ENCODE results near the gene FASLG.
"Not testable (repeated sequence)": the region's sequence is repeated elsewhere in the genome, so short reads cannot be mapped to it uniquely, and the experiment has no call there.

Gene FASLG

DNA sequence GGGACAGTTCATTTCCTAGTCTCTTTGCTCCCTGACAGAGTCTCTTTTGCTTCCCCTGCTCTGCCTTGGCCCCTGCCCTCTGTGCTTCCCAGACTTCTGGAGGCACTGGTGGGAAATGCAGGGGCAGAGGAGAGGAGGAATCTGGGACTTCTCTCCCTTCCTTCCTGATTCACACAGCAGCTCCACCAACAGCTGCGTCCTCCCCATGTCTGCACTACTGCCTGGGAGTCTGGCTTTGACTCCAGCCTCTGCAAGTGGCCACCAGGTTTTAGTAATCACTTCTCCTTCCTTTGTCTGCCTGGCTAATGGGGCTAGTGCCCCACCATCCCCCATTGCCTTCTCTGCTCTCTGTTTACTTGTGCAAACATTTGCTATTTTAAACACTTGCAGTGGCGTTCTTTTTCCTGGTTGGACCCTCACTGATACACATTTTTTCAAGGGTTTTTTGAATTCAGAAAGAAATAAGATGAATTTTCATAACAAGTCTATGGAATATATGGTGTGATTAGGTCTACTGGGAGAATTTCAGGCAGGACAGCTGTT, 21.9 kb downstream of the FASLG start:
- no peak for TF ChIP-seq POLR2A (IDR thresholded peaks at IDR 0.05; ENCODE audit: low read depth, low read length)
- DNase-seq (ENCODE audit: insufficient read length, low spot score) (no peak), FAIRE-seq (no peak)

DNA sequence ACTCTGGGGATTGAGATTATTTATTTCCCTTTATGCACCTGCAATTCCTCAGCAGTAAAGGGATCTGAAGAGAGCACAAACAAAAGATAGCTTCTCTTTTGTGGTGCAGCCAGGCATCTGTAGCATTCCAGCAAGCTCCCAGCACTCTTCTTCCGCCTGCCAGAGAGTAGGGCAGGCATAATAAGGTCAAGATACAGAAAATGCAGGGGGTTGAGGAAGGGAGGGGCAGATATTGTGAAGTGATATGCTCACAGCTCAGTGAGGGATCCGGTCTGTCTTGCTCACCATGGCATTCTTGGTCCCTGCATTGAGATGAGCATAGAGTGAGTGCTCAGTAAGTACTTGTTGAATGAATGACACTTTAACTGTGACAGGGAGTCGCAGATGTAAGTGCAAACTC, 23.9 kb downstream of the FASLG start:
- FAIRE-seq (no peak), DNase-seq (ENCODE audit: insufficient read length, low spot score) (no peak)
- TF ChIP-seq POLR2A (IDR thresholded peaks at IDR 0.05; ENCODE audit: low read depth, low read length) = no peak

DNA sequence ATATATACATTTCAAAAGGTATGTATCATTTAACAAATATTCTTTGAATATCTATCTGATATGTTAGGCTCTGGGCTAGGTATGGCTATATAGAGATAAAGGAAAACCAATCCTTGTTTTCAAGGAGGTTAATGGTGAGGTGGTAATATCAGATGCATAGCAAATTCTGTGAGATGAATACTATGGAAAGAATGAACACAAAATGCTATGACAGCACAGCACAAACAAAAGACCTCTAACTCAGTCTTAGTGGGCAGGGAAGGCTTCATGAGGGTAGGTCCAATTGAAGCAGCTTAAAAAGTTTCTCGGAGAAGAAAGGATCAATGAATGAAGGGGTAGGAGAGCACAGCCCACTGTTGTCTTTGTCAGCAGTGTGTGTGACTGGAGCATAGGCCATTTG, 27.2 kb downstream of the FASLG start:
- no peak for TF ChIP-seq POLR2A (IDR thresholded peaks at IDR 0.05; ENCODE audit: low read depth, low read length)
- no peak for DNase-seq (ENCODE audit: insufficient read length, low spot score)
- FAIRE-seq = no peak

DNA sequence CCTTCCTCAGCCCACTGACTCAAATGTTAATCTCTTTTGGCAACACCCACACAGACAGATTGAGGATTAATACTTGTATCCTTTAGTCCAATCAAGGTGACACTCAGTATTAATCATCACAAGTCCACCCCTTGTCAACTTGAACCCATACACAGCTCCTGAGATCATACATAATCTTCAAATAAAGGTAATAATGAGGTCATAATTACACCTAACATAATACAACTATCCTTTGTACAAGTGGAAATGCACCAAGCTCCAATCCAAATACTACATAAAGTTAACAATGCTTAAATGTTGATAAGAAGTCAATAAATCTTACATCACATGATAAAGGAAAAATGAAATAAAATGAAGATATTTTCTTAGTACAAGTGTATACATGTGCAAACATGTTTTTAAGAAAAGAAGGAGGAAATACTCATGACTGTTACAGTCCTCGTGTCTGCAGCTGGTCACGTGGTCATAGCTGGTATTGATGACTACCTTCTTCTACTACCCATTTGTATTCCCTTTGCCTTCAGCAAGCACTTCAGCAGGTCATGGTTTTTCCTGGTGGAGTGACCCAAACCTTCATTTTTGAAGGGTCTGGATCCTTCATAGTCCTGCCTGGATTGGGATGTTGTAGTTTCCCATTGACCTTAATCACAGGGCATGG, 29.7 kb downstream of the FASLG start:
- not testable (repeated sequence) for DNase-seq (ENCODE audit: insufficient read length, low spot score); FAIRE-seq

DNA sequence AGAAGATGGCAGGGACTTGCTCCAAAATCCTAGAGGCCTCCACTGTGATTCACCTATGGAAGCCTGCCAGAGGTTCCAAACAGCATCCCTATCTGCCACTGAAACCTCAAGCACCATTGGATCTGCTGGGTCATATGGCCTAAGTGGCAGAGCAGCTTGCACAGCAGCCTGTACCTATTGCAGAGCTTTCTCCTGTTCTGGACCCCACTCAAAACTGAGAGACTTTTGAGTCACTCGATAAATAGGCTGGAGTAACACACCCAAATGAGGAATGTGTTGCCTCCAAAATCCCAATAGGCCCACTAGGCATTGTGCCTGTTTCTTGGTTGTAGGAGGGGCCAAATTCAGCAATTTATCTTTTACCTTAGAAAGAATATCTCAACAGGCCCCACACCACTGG, 32.0 kb downstream of the FASLG start:
- FAIRE-seq; DNase-seq (ENCODE audit: insufficient read length, low spot score): not testable (repeated sequence)

DNA sequence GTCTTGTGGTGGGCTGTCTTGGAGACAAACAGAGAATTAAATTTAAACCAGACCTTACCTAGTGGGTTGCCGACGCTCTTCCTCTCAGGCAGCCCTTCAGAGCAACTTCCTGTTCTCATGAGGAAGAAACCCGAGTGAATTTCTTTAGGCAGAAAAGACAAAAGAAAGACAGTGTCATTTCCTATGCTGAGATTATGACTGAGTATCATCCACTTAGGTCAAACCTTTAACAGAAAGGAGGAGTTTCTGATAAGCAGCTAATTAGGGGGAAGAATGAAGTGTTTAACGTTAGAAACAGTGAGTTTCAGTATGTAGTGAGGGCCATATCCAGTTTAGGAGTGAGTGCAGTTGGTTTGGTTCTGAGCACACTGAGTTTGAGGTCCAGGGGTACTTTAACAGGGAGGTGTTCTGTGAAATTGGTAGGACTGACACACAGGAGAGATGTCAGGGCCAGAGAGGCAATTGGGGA, 38.7 kb downstream of the FASLG start:
- FAIRE-seq (no peak), DNase-seq (ENCODE audit: insufficient read length, low spot score) (no peak)
- TF ChIP-seq POLR2A (IDR thresholded peaks at IDR 0.05; ENCODE audit: low read depth, low read length) = no peak

DNA sequence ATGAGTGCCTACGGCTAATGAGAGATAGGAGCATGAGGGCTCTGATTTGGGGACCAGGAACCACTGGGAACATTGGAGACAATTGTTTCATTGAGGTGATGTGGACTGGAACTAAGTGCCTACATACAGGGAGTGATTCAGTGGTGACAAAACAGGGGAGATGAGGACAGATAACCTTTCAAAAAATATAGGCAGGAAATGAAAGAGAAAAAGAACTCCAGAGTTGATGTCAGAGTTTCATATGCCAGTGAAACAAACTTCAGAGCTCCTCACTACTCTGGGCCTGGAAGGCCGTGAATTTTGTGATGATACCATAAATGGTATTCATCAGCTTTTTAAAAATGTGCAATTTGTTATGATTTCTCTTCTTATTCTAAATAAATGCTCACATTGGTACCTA, 39.3 kb downstream of the FASLG start:
- TF ChIP-seq POLR2A (IDR thresholded peaks at IDR 0.05; ENCODE audit: low read depth, low read length) = no peak
- FAIRE-seq = no peak

DNA sequence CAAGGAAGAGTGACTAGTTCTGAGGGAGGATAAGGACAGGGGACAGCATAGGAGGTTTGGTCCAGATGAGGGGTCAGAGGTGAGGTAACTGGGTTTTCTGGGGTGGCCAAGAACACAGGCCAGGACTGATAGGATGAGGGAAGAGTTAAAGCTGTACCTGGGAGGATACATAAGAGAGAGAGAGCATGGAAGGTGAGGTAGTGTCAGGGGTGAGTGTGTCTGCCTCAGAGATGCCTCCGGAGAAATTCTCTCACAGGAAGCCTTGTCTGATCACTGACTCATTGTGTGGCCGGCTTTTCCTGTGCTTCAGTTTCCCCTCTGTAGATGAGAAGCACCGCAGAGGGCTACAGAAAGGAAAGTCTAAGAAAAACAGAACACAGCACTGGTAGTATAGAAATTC, 40.2 kb downstream of the FASLG start:
- FAIRE-seq = no peak
- no peak for TF ChIP-seq POLR2A (IDR thresholded peaks at IDR 0.05; ENCODE audit: low read depth, low read length)
- DNase-seq (ENCODE audit: insufficient read length, low spot score) = no peak

More for the DNA sequence above, 39.3 kb downstream of the FASLG start:
- DNase-seq (ENCODE audit: insufficient read length, low spot score) = no peak

DNA sequence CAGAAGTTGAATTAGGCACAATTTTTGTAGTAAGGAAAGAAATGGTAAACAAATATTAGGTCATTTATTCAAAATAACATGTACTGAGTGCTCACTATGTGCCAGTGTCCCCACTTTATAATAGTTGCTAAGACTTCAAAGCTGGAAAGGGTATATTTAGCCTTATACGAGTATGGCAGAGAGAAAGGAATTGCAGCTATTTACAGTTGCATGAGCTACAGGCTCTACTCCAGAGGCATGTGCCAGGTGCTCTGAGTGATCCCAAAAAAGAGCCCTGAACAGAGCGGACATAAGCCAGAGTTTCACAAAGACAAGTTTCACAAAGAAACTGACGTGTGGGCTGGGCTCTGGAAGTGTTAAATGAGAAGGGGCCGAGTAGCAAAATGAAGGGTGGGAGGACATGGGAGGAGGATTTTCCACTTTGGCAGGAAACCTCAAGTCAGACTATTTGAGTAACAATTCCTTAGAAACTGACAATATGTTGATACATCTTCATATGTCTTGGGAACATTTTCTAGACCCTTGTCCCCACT, 40.9 kb downstream of the FASLG start:
- FAIRE-seq (no peak), DNase-seq (ENCODE audit: insufficient read length, low spot score) (no peak)
- TF ChIP-seq POLR2A (IDR thresholded peaks at IDR 0.05; ENCODE audit: low read depth, low read length) = no peak

DNA sequence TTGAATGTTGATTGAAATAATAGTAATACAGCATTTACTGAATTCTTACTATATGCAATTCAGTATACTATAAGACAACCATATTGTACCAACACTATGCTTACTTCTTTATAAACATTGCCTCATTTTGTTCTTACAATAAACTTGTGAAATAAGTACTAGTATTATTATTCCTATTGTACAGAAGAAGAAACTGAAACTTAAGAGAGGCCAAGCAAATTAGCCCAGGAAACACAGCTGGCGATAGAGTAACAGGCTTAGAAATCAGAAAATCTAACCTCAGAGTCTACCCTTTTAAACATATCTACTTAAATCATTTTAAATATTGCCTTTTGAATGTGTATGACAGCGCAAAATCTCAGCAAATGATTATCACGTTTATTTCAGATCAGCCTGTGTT, 41.7 kb downstream of the FASLG start:
- FAIRE-seq = no peak
- no peak for DNase-seq (ENCODE audit: insufficient read length, low spot score)

DNA sequence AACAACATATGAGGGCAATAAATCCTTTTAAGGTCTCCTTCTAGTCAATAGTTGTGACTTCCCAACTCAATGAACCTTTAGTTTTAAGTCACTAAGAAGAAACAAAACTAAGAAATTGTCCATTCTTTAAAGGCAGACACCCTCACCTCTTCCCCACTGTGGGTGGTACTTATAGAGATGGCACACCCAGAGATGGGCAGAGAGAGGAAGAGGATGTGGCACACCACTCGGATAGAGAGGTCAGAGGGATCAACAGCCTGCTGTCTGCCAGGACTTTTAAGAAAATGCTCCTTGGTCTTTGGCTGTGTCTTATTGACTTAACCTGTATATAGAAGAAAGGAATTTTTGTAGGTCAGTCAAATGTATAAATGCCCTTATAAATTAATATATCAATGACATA, 45.1 kb downstream of the FASLG start:
- no peak for TF ChIP-seq POLR2A (IDR thresholded peaks at IDR 0.05; ENCODE audit: low read depth, low read length)
- no peak for FAIRE-seq
- no peak for DNase-seq (ENCODE audit: insufficient read length, low spot score)

More for the DNA sequence above, 41.7 kb downstream of the FASLG start:
- no peak for TF ChIP-seq POLR2A (IDR thresholded peaks at IDR 0.05; ENCODE audit: low read depth, low read length)

DNA sequence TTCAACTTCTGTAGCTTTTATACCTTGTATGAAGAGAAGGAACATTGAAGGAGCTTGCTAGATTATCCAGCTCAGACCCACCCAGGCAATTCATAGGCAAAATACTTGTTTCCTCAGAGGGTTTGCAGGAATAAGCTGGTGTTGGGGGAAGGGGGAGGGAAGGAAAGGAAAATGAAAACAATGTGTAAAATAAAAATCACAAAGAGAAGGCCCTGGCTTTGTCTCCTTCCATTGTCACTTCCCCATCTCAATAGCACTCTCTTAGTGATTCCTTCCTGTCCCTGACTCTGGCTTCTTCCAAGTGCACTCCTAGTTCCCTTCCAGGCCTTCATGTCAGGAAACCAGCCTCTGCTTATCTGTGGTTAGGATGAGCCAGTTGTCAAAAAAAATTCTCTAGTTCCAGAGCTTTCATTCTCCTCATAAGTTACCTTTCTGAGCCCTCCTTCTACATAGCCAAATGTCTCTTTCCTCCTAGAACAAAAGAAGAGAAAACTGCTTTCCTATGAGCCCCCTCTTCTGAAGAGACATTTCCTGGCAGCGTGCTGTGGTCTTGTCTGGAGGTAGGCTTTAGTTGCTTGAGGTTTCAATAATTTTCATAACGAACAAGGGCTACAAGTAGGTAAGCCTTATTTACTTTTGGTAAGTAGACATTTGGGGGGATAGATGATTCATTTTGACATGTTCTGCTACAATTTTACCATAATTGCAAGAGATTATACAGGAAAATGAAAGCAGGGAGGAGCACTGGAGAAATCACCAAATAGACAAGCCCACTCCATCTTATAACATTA, 45.7 kb downstream of the FASLG start:
- no peak for TF ChIP-seq POLR2A (IDR thresholded peaks at IDR 0.05; ENCODE audit: low read depth, low read length)
- FAIRE-seq (no peak), DNase-seq (ENCODE audit: insufficient read length, low spot score) (no peak)

DNA sequence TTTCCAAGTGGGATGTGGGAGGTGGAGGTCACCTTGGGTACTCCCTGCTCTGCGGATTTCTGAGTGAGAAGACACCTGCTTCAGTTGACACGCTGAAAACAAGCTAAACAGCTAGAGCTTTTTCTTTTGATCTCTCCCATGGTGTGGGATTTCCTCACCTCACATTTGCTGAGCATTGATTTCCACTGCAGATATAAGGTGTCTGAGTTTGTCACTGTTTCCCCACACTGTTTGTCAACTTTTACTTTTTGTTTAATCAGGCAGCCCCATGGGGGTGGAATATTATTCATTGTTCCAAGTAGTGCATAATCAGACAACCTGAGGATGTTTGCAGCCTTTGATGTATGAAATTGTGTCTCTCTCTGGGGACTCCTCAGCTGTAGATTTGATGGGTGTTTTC, 49.5 kb downstream of the FASLG start:
- FAIRE-seq (no peak), DNase-seq (ENCODE audit: insufficient read length, low spot score) (no peak)
- TF ChIP-seq POLR2A (IDR thresholded peaks at IDR 0.05; ENCODE audit: low read depth, low read length) = no peak

DNA sequence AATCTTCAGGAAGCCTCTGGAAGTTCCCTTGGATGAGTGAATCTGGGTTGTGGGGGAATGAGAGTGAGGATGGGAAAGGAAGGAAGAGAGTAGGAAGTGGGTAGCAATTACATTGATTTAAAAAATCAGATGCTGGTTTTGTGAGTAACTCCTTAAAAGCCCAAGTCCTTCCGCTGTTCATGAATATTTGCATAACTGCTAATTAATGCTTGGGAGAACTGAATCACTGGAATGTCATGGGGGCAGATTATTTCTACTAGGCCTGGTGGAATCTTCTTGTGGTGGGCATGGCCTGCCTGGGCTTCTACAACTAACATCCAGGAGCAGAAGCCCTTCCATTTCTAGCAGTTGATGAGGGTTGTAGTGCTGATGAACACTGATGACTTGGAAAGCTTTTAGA, 52.7 kb downstream of the FASLG start:
- FAIRE-seq (no peak), DNase-seq (ENCODE audit: insufficient read length, low spot score) (no peak)
- no peak for TF ChIP-seq POLR2A (IDR thresholded peaks at IDR 0.05; ENCODE audit: low read depth, low read length)

DNA sequence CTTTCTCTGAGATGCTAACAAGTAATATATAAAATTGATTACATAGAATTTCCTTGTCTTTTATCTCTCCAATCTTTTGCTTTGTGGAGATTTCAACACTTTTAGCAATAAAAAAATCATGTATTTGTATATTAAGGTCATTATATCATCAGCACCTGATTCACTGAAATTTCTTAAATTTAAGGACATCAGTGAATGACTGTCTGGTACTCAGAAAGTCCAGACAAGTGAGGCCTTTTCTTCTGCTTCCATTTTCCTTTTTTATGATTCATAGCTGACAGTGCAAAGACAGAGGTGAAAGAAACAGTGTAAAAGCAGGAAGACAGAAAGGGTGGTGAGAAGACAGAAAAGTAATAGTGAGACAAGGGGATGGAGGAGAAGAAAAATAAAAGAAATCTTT, 54.6 kb downstream of the FASLG start:
- TF ChIP-seq POLR2A (IDR thresholded peaks at IDR 0.05; ENCODE audit: low read depth, low read length) = no peak
- FAIRE-seq (no peak), DNase-seq (ENCODE audit: insufficient read length, low spot score) (no peak)
